Uterus (tissue), 2 donors: ENCODE measurements around the gene SURF2.

Source experiments
- POLR2A ChIP-seq, 2 donors: fragments of 450-650 bp; IDR thresholded peaks; one replicate each; pipeline ENCODE4 v1.6.1; 2016; ENCODE audit warnings: antibody characterized with exemption in 2 of 2, mild to moderate bottlenecking in 1 of 2, moderate library complexity in 1 of 2
- TF ChIP-seq, protein P1 (sequence below), 4 experiments: fragments of 200-600 bp in 2 of 4; fragments of 450-650 bp in 2 of 4; sonication (generic) in 2 of 4; IDR thresholded peaks; one replicate each; pipeline ENCODE4 v1.5.1; 2016 to 2019; ENCODE audit warnings: antibody characterized with exemption in 4 of 4, mild to moderate bottlenecking in 2 of 4, moderate library complexity in 1 of 4

GRCh38 chr9:133397895-133398294 is 41.5 kb downstream of the SURF2 start:
- TF ChIP-seq, protein P1, sequence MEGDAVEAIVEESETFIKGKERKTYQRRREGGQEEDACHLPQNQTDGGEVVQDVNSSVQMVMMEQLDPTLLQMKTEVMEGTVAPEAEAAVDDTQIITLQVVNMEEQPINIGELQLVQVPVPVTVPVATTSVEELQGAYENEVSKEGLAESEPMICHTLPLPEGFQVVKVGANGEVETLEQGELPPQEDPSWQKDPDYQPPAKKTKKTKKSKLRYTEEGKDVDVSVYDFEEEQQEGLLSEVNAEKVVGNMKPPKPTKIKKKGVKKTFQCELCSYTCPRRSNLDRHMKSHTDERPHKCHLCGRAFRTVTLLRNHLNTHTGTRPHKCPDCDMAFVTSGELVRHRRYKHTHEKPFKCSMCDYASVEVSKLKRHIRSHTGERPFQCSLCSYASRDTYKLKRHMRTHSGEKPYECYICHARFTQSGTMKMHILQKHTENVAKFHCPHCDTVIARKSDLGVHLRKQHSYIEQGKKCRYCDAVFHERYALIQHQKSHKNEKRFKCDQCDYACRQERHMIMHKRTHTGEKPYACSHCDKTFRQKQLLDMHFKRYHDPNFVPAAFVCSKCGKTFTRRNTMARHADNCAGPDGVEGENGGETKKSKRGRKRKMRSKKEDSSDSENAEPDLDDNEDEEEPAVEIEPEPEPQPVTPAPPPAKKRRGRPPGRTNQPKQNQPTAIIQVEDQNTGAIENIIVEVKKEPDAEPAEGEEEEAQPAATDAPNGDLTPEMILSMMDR (IDR thresholded peaks at IDR 0.05), result no peak
- no peak for TF ChIP-seq POLR2A (IDR thresholded peaks at IDR 0.05)
